ENCODE data around the gene GSG1.

GSG1 gene

DNA sequence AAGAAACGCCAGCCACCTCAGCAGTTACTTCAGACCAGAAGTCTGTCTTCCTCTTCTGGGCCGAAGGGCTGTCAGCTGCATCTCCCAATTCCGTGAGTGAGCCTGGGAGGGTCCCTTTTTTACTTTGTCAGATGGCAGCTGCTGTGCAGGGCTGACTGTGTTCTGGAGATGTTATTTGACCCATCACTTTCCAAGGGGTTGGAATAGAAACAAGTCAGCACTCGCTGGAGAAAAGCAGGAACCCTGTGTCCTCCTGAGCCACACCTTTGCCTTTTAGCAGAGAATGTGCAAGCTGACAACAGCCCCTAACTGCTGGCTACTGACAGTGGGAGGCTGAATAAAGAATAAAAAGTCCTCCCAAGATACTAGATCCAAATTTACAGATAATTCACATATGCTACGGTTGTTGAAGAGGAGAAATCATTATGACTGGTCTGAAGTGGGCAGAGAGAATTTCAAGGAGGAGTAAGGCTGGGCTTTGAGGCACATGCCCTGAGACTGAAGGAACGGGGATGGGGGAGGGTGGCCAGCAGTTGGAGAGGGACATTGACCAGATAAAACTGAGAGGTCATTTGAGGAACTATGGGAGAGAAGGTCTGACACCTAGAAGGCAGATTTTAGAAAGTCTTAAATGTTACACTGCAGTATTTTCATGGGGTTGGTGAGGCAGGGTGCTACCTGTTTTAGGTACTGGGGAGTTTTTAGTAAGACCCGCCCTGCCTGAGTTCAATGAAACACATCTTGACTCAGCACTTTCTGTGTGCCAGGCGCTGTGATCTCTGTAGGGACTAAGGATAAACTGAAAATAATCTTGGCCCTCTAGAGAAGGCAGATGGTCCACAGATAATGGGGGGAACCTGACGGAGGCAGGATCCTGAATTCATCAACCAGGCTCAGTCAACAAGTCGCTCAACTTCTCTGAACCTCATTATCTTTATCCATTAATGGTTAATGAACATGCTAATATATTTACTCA lies 31.9 kb downstream of the GSG1 start:
- ChIA-PET CTCF (no interaction called here), POLR2A (no interaction called here)
- no peak for DNase-seq (ENCODE audit: extremely low spot score)
- TF ChIP-seq FOXK2 (IDR thresholded peaks at IDR 0.05) (no peak), TARDBP (IDR thresholded peaks at IDR 0.05) (no peak), HDGF (IDR thresholded peaks at IDR 0.05; ENCODE audit: borderline replicate concordance) (no peak), SP1 (IDR thresholded peaks at IDR 0.05) (no peak), FOXM1 (IDR thresholded peaks at IDR 0.05; ENCODE audit: borderline replicate concordance) (no peak), SUZ12 (IDR thresholded peaks at IDR 0.05) (no peak), ELF4 (IDR thresholded peaks at IDR 0.05) (no peak), ARNT (IDR thresholded peaks at IDR 0.05) (no peak), LEF1 (IDR thresholded peaks at IDR 0.05; ENCODE audit: borderline replicate concordance) (no peak), FOXA1 (IDR thresholded peaks at IDR 0.05) (no peak), ZNF384 (IDR thresholded peaks at IDR 0.05) (no peak), CTBP1 (IDR thresholded peaks at IDR 0.05; ENCODE audit: borderline replicate concordance) (no peak), NFRKB (IDR thresholded peaks at IDR 0.05) (no peak), L3MBTL2 (conservative IDR thresholded peaks at IDR 0.05) (no peak), BHLHE40 (IDR thresholded peaks at IDR 0.05; ENCODE audit: borderline replicate concordance) (no peak)
- TF ChIP-seq, protein P1, sequence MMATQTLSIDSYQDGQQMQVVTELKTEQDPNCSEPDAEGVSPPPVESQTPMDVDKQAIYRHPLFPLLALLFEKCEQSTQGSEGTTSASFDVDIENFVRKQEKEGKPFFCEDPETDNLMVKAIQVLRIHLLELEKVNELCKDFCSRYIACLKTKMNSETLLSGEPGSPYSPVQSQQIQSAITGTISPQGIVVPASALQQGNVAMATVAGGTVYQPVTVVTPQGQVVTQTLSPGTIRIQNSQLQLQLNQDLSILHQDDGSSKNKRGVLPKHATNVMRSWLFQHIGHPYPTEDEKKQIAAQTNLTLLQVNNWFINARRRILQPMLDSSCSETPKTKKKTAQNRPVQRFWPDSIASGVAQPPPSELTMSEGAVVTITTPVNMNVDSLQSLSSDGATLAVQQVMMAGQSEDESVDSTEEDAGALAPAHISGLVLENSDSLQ (IDR thresholded peaks at IDR 0.05) = no peak

- DNase-seq (ENCODE audit: extremely low spot score) = no peak
- POLR2A ChIA-PET = no interaction called here
- CTCF ChIA-PET = no interaction called here
- TF ChIP-seq NFRKB (IDR thresholded peaks at IDR 0.05) (no peak), FOXK2 (IDR thresholded peaks at IDR 0.05) (no peak), FOXA1 (IDR thresholded peaks at IDR 0.05) (no peak), BHLHE40 (IDR thresholded peaks at IDR 0.05; ENCODE audit: borderline replicate concordance) (no peak)
- TF ChIP-seq, protein P1 (IDR thresholded peaks at IDR 0.05) = no peak
Measured at GRCh38 chr12:13069380-13069779, 34.1 kb downstream of the GSG1 start.

DNA sequence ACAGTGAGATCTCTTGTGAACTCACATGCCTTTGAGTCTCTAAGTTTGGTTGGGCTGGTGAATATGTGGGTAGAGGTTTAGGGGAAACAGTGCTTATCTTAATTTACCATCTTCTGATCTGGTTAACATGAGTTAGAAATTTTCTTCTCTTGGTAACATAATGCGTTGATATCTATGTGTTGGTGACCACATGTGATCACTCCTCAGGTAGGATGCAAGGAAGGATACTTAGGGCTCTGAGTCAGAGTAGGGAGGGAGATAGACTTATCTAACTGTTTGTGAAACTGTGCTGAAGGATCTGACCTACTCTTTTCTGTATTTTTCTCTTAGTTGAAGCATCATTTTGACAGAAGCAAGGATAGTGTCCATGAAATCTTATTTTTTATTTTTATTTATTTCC lies 36.1 kb downstream of the GSG1 start:
- ChIA-PET POLR2A (no interaction called here), CTCF (no interaction called here)
- no peak for DNase-seq (ENCODE audit: extremely low spot score)
- TF ChIP-seq CTBP1 (IDR thresholded peaks at IDR 0.05; ENCODE audit: borderline replicate concordance) (no peak), ZNF384 (IDR thresholded peaks at IDR 0.05) (no peak), FOXK2 (IDR thresholded peaks at IDR 0.05) (no peak), LEF1 (IDR thresholded peaks at IDR 0.05; ENCODE audit: borderline replicate concordance) (no peak), TARDBP (IDR thresholded peaks at IDR 0.05) (no peak), NFRKB (IDR thresholded peaks at IDR 0.05) (no peak), FOXM1 (IDR thresholded peaks at IDR 0.05; ENCODE audit: borderline replicate concordance) (no peak), HDGF (IDR thresholded peaks at IDR 0.05; ENCODE audit: borderline replicate concordance) (no peak), ELF4 (IDR thresholded peaks at IDR 0.05) (no peak), L3MBTL2 (conservative IDR thresholded peaks at IDR 0.05) (no peak), FOXA1 (IDR thresholded peaks at IDR 0.05) (no peak)
- TF ChIP-seq, protein P1 (IDR thresholded peaks at IDR 0.05) = no peak

- no peak for TF ChIP-seq ELF4 (IDR thresholded peaks at IDR 0.05)
- TF ChIP-seq CTBP1 (IDR thresholded peaks at IDR 0.05; ENCODE audit: borderline replicate concordance) = no peak
- no peak for TF ChIP-seq BHLHE40 (IDR thresholded peaks at IDR 0.05; ENCODE audit: borderline replicate concordance)
- TF ChIP-seq, protein P1 (IDR thresholded peaks at IDR 0.05) = no peak
- TF ChIP-seq L3MBTL2 (conservative IDR thresholded peaks at IDR 0.05) = no peak
- TF ChIP-seq ARNT (IDR thresholded peaks at IDR 0.05) = no peak
- DNase-seq (ENCODE audit: extremely low spot score) = no peak
- ChIA-PET POLR2A (no interaction called here), CTCF (no interaction called here)
Measured at GRCh38 chr12:13066459-13066858, 37.0 kb downstream of the GSG1 start.

DNA sequence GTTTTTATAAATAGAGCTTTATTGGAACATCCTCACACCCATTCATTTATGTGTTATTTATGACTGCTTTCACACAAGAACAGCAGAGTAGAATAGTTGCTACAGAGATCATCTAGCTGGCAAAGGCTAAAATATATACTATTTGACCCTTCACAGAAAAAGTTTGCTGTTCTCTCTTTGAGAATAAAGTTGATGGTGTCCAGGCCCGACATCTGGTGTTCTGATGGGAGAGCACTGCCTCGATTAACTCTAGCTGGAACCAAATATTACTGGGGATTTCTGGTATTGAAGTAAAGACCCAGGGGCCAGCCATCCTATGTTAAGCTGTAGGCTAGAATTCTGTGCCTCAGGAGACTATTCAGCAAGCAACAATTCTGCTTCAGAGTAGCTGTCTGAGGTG lies 37.5 kb downstream of the GSG1 start:
- ChIA-PET CTCF (no interaction called here), POLR2A (no interaction called here)
- no peak for TF ChIP-seq BHLHE40 (IDR thresholded peaks at IDR 0.05; ENCODE audit: borderline replicate concordance)
- TF ChIP-seq TARDBP (IDR thresholded peaks at IDR 0.05) = no peak
- no peak for TF ChIP-seq SUZ12 (IDR thresholded peaks at IDR 0.05)
- no peak for TF ChIP-seq CTBP1 (IDR thresholded peaks at IDR 0.05; ENCODE audit: borderline replicate concordance)
- no peak for TF ChIP-seq NFRKB (IDR thresholded peaks at IDR 0.05)
- TF ChIP-seq FOXK2 (IDR thresholded peaks at IDR 0.05) = no peak
- TF ChIP-seq ZNF384 (IDR thresholded peaks at IDR 0.05) = no peak
- TF ChIP-seq ARNT (IDR thresholded peaks at IDR 0.05) = no peak
- TF ChIP-seq FOXM1 (IDR thresholded peaks at IDR 0.05; ENCODE audit: borderline replicate concordance) = no peak
- no peak for TF ChIP-seq FOXA1 (IDR thresholded peaks at IDR 0.05)
- TF ChIP-seq SP1 (IDR thresholded peaks at IDR 0.05) = no peak
- TF ChIP-seq LEF1 (IDR thresholded peaks at IDR 0.05; ENCODE audit: borderline replicate concordance) = no peak
- TF ChIP-seq ELF4 (IDR thresholded peaks at IDR 0.05) = no peak
- TF ChIP-seq HDGF (IDR thresholded peaks at IDR 0.05; ENCODE audit: borderline replicate concordance) = no peak
- TF ChIP-seq, protein P1 (IDR thresholded peaks at IDR 0.05) = no peak
- DNase-seq (ENCODE audit: extremely low spot score) = no peak

All from HEK293T (cell line).